ENCODE results near the gene TBC1D8. TPM values are rescaled to one million over a fixed set of nuclear protein-coding genes. Genes with fewer than 3 reads are reported as not detected.

TBC1D8 gene
- total and polyA plus RNA-seq, 2 of the 8 experiments (the other 6 are each of a cell fraction or from before 2014, with no cell fraction given): 20.8 to 21.8 TPM

DNA sequence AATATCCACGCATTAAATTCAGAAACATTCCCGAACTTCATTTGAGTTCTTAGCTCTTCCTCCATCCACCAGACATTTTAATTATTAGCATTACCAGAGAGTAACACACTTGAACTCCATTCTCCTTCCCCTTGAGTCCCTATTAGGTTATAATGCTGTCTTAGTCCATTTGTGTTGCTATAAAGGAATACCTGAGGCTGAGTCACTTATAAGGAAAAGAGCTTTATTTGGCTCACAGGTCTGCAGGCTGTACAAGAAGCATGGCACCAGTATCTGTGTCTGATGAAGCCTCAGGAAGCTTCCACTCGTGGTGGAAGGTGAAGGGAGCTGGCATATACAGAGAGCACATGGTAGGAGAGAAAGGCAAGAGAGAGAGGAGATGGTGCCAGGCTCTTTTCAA is 25.4 kb downstream of the TBC1D8 start:
- H3K23ac ChIP-seq (ENCODE audit: insufficient read length): no peak overlapping the region
- ChIA-PET CTCF (ENCODE audit: partially characterized antibody) (interaction anchor here (0.6 to 1.1 kb wide), 5 partner anchors 9 to 117 kb away, joined by 3 to 5 read pairs (median 3); no protein-coding TSS in a partner anchor), POLR2A (ENCODE audit: partially characterized antibody) (no interaction called here)
- H4K5ac ChIP-seq (ENCODE audit: insufficient read length, low read depth, low read length): no peak overlapping the region
- H2BK5ac ChIP-seq (ENCODE audit: low read depth, low read length): no peak overlapping the region
- H2BK20ac ChIP-seq (ENCODE audit: low read length): no peak overlapping the region
- no peak overlapping the region for H4K8ac ChIP-seq (ENCODE audit: extremely low read depth, insufficient read depth, low read length)
- H3K14ac ChIP-seq (ENCODE audit: insufficient read length): no peak overlapping the region
- H3K9ac ChIP-seq (replicated peaks in 1 of 4; ENCODE audit: extremely low read depth in 1 of 4, low read depth in 3 of 4, low read length in 3 of 4): no peak overlapping the region
- no peaks in the 10 kb centered on the region for H3K27me3 ChIP-seq (replicated peaks in 1 of 4; ENCODE audit: control insufficient read depth in 3 of 4, extremely low read depth in 1 of 4, insufficient read depth in 3 of 4, low read length in 3 of 4)
- peaks cover 0 to 64% of the 10 kb centered on the region in 2 experiments; a peak in 2 of 4 replicates for H3K79me2 ChIP-seq (ENCODE audit: control insufficient read depth in 1 of 2, insufficient read depth in 2 of 2, low read length in 2 of 2)
- FAIRE-seq (no peak), DNase-seq (ENCODE audit: low read depth in 1 of 2, low spot score in 2 of 2) (no peak)
- H3K27ac ChIP-seq (ENCODE audit: low read depth, low read length): no peak overlapping the region
- no peak overlapping the region for H3K4ac ChIP-seq (replicated peaks; ENCODE audit: insufficient read length, low read depth, low read length)
- peaks cover 0 to 6% (median 4%) of the 10 kb centered on the region in 4 experiments; a peak in 4 of 7 replicates for H3K4me1 ChIP-seq (replicated peaks in 1 of 4; ENCODE audit: control insufficient read depth in 3 of 4, insufficient read depth in 4 of 4, low read length in 3 of 4)
- H3K4me3 ChIP-seq (ENCODE audit: extremely low read depth in 1 of 4, insufficient read depth in 2 of 4, low read depth in 3 of 4, low read length in 4 of 4): no peak overlapping the region
- no peaks in the 10 kb centered on the region for H3K23me2 ChIP-seq (ENCODE audit: low read depth, low read length)
- H2BK12ac ChIP-seq (ENCODE audit: low read depth, low read length): no peak overlapping the region
- no peak overlapping the region for H3K4me2 ChIP-seq (ENCODE audit: insufficient read depth in 1 of 2, low read depth in 2 of 2, low read length in 2 of 2)
- H3K56ac ChIP-seq (replicated peaks; ENCODE audit: insufficient read length, low read depth, low read length): no peak overlapping the region
- no peaks in the 10 kb centered on the region for H3K36me3 ChIP-seq (ENCODE audit: control insufficient read depth in 2 of 4, insufficient read depth in 4 of 4, low read length in 3 of 4)
- H2BK15ac ChIP-seq (ENCODE audit: low read length): no peak overlapping the region
- no peak overlapping the region for H2AK5ac ChIP-seq (ENCODE audit: low read depth, low read length)
- H3K9me3 ChIP-seq (ENCODE audit: insufficient read depth in 2 of 2, low read depth in 1 of 2, low read length in 1 of 2): no peaks in the 10 kb centered on the region
- no peak for TF ChIP-seq SIRT6 (IDR thresholded peaks at IDR 0.05; ENCODE audit: low read length)
- no peak for TF ChIP-seq SP4 (IDR thresholded peaks at IDR 0.05; ENCODE audit: low read length)
- TF ChIP-seq ASH2L (IDR thresholded peaks at IDR 0.05; ENCODE audit: low read length): no peak
- no peak for TF ChIP-seq YY1 (IDR thresholded peaks at IDR 0.05; ENCODE audit: low read depth, low read length)
- no peak for TF ChIP-seq SIN3A (conservative IDR thresholded peaks at IDR 0.05 in 1 of 2, IDR thresholded peaks at IDR 0.05 in 1 of 2; ENCODE audit: low read depth in 1 of 2, low read length in 2 of 2)
- no peak for TF ChIP-seq MAX (IDR thresholded peaks at IDR 0.05)
- TF ChIP-seq CTBP2 (IDR thresholded peaks at IDR 0.05; ENCODE audit: borderline replicate concordance, insufficient read depth, insufficient read length, low read length): no peak
- H4K20me1 ChIP-seq (replicated peaks in 1 of 2; ENCODE audit: control insufficient read depth in 1 of 2, insufficient read depth in 2 of 2, low read length in 2 of 2): peaks cover 2 to 5% of the 10 kb centered on the region in 2 experiments
- peaks cover 9% of the 10 kb centered on the region; the same call in 1 of the 2 replicates for H3K79me1 ChIP-seq (ENCODE audit: low read depth, low read length)
- no peak overlapping the region for H3K18ac ChIP-seq (ENCODE audit: extremely low read depth, low read length)
- H4K91ac ChIP-seq (replicated peaks; ENCODE audit: insufficient read length, low read length): no peak overlapping the region
- H2BK120ac ChIP-seq (replicated peaks; ENCODE audit: low read depth, low read length): no peak overlapping the region
- WGBS, 2 experiments (ENCODE audit: extremely low coverage in 1 of 2, insufficient coverage in 1 of 2, insufficient read length in 1 of 2, insufficient replicate concordance in 2 of 2, low coverage in 1 of 2, low lambda C conversion rate in 2 of 2, missing lambda C conversion rate in 1 of 2): 82% methylated on average over 3 of the region's 3 CpGs; no CpG with 5 or more reads in 1 of the 2 experiments
- no peak overlapping the region for H2AFZ ChIP-seq (ENCODE audit: low read length)
